Vagina (tissue), 2 donors: ENCODE data around the gene PIP5K1C.

Experiments used
- CTCF ChIP-seq, 3 experiments: fragments of 450-650 bp in 2 of 3; fragments of 200-600 bp in 1 of 3; sonication (generic) in 1 of 3; IDR thresholded peaks; one replicate each; pipeline ENCODE4 v1.5.1; 2017 to 2019; ENCODE audit warnings: antibody characterized with exemption in 3 of 3, mild to moderate bottlenecking in 2 of 3, moderate library complexity in 2 of 3
- POLR2A ChIP-seq, 2 donors: fragments of 450-650 bp; IDR thresholded peaks; one replicate each; pipeline ENCODE4 v1.6.1; 2017; ENCODE audit warnings: antibody characterized with exemption in 2 of 2, mild to moderate bottlenecking in 2 of 2, moderate library complexity in 2 of 2
- POLR2AphosphoS5 ChIP-seq, 2 donors: sonication (generic); formaldehyde crosslinking; IDR thresholded peaks; one replicate each; pipeline ENCODE4 v1.9.0; 2017; ENCODE audit warnings: antibody characterized with exemption in 2 of 2, mild to moderate bottlenecking in 2 of 2, low read depth in 1 of 2; ENCODE audit not compliant: insufficient read depth in 1 of 2

GRCh38 chr19:3606174-3606689 is 94.0 kb downstream of the PIP5K1C start:
- no peak for TF ChIP-seq POLR2A (IDR thresholded peaks at IDR 0.05)
- TF ChIP-seq CTCF (IDR thresholded peaks at IDR 0.05) = no peak
- no peak for TF ChIP-seq POLR2AphosphoS5 (IDR thresholded peaks at IDR 0.05; ENCODE audit: insufficient read depth in 1 of 2, low read depth in 1 of 2)
